Fibroblast of peridontal ligament (primary cell): ENCODE measurements around the gene RRBP1.

ENCODE experiments used
- DNase-seq: peaks from one replicate; pipeline ENCODE4 v3.0.0-alpha.2; 2010; ENCODE audit errors: extremely low read depth

The RRBP1 gene

GRCh38 chr20:17650301-17651128, 31.5 kb downstream of the RRBP1 start:
- DNase-seq: no peak

- no peak for DNase-seq
Observed at GRCh38 chr20:17648791-17649730, 33.0 kb downstream of the RRBP1 start.

- no peak for DNase-seq
Observed at GRCh38 chr20:17648315-17648646, 33.8 kb downstream of the RRBP1 start.

GRCh38 chr20:17647391-17648314, 34.4 kb downstream of the RRBP1 start:
- no peak for DNase-seq

- DNase-seq: no peak
Observed at GRCh38 chr20:17646961-17647301, 35.1 kb downstream of the RRBP1 start.

- no peak for DNase-seq
Observed at GRCh38 chr20:17646209-17646960, 35.7 kb downstream of the RRBP1 start.

- DNase-seq: no peak
Observed at GRCh38 chr20:17645546-17646208, 36.4 kb downstream of the RRBP1 start.

- DNase-seq: no peak
Observed at GRCh38 chr20:17645010-17645409, 37.0 kb downstream of the RRBP1 start.

GRCh38 chr20:17644451-17644850, 37.6 kb downstream of the RRBP1 start:
- DNase-seq: no peak

- no peak for DNase-seq
Observed at GRCh38 chr20:17643531-17644188, 38.4 kb downstream of the RRBP1 start.

GRCh38 chr20:17642404-17643269, 39.4 kb downstream of the RRBP1 start:
- no peak for DNase-seq

- DNase-seq: no peak
Observed at GRCh38 chr20:17641993-17642392, 40.0 kb downstream of the RRBP1 start.

- DNase-seq: no peak
Observed at GRCh38 chr20:17641520-17641964, 40.5 kb downstream of the RRBP1 start.

- no peak for DNase-seq
Observed at GRCh38 chr20:17640875-17641378, 41.1 kb downstream of the RRBP1 start.

- no peak for DNase-seq
Observed at GRCh38 chr20:17640146-17640874, 41.7 kb downstream of the RRBP1 start.

GRCh38 chr20:17638835-17639407, 43.1 kb downstream of the RRBP1 start:
- no peak for DNase-seq

GRCh38 chr20:17637985-17638640, 43.9 kb downstream of the RRBP1 start:
- DNase-seq: no peak
